Measurements from ENCODE around the gene NAP1L1.

The NAP1L1 gene

GRCh38 chr12:76040461-76040860 is 44.0 kb downstream of the NAP1L1 start:
- no peak overlapping the region for H3K4me3 ChIP-seq (ENCODE audit: low read depth, low read length)
- H3K27me3 ChIP-seq (ENCODE audit: insufficient read depth, low read length) = no peaks in the 10 kb centered on the region
- no peaks in the 10 kb centered on the region for H3K79me2 ChIP-seq (ENCODE audit: control insufficient read depth, insufficient read depth, low read length, unreplicated experiment)

GRCh38 chr12:76038176-76038575 is 46.3 kb downstream of the NAP1L1 start:
- Histone ChIP-seq H3K4me3 (ENCODE audit: low read depth, low read length) (no peak overlapping the region), H3K27me3 (ENCODE audit: insufficient read depth, low read length) (no peaks in the 10 kb centered on the region), H3K79me2 (ENCODE audit: control insufficient read depth, insufficient read depth, low read length, unreplicated experiment) (peaks cover 8% of the 10 kb centered on the region), H3K36me3 (ENCODE audit: insufficient read depth, low read length) (peaks cover 5% of the 10 kb centered on the region; the same call in 1 of the 2 replicates), H3K27ac (ENCODE audit: low read depth, low read length) (peak overlapping the region; percentile 46), H3K4me1 (ENCODE audit: control insufficient read depth, insufficient read depth, low read length, unreplicated experiment) (peaks cover 48% of the 10 kb centered on the region), H2AFZ (ENCODE audit: low read length, unreplicated experiment) (no peak overlapping the region)

More at GRCh38 chr12:76040461-76040860, 44.0 kb downstream of the NAP1L1 start:
- H3K27ac ChIP-seq (ENCODE audit: low read depth, low read length) = no peak overlapping the region
- H3K36me3 ChIP-seq (ENCODE audit: insufficient read depth, low read length) = peaks cover 17% of the 10 kb centered on the region
- H2AFZ ChIP-seq (ENCODE audit: low read length, unreplicated experiment) = no peak overlapping the region
- peaks cover 27% of the 10 kb centered on the region for H3K4me1 ChIP-seq (ENCODE audit: control insufficient read depth, insufficient read depth, low read length, unreplicated experiment)

- H3K4me3 ChIP-seq (ENCODE audit: low read depth, low read length) = peak overlapping the region; percentile 28; the same call in 1 of the 2 replicates
Measured at GRCh38 chr12:76037130-76038103, 47.1 kb downstream of the NAP1L1 start.

GRCh38 chr12:76035045-76035444 is 49.4 kb downstream of the NAP1L1 start:
- peak overlapping the region; percentile 94 for H3K27ac ChIP-seq (ENCODE audit: low read depth, low read length)
- no peaks in the 10 kb centered on the region for H3K27me3 ChIP-seq (ENCODE audit: insufficient read depth, low read length)
- peaks cover 48% of the 10 kb centered on the region for H3K4me1 ChIP-seq (ENCODE audit: control insufficient read depth, insufficient read depth, low read length, unreplicated experiment)
- no peak overlapping the region for H2AFZ ChIP-seq (ENCODE audit: low read length, unreplicated experiment)
- H3K79me2 ChIP-seq (ENCODE audit: control insufficient read depth, insufficient read depth, low read length, unreplicated experiment) = peaks cover 37% of the 10 kb centered on the region
- H3K4me3 ChIP-seq (ENCODE audit: low read depth, low read length) = no peak overlapping the region
- peaks cover 9% of the 10 kb centered on the region; the same call in 1 of the 2 replicates for H3K36me3 ChIP-seq (ENCODE audit: insufficient read depth, low read length)

More at GRCh38 chr12:76037130-76038103, 47.1 kb downstream of the NAP1L1 start:
- peaks cover 16% of the 10 kb centered on the region for H3K79me2 ChIP-seq (ENCODE audit: control insufficient read depth, insufficient read depth, low read length, unreplicated experiment)
- H3K27me3 ChIP-seq (ENCODE audit: insufficient read depth, low read length) = no peaks in the 10 kb centered on the region
- H3K4me1 ChIP-seq (ENCODE audit: control insufficient read depth, insufficient read depth, low read length, unreplicated experiment) = peaks cover 48% of the 10 kb centered on the region
- H3K27ac ChIP-seq (ENCODE audit: low read depth, low read length) = peak overlapping the region; percentile 46
- H3K36me3 ChIP-seq (ENCODE audit: insufficient read depth, low read length) = no peaks in the 10 kb centered on the region
- no peak overlapping the region for H2AFZ ChIP-seq (ENCODE audit: low read length, unreplicated experiment)

- no peaks in the 10 kb centered on the region for H3K27me3 ChIP-seq (ENCODE audit: insufficient read depth, low read length)
- no peak overlapping the region for H2AFZ ChIP-seq (ENCODE audit: low read length, unreplicated experiment)
- peak overlapping the region; percentile 94 for H3K27ac ChIP-seq (ENCODE audit: low read depth, low read length)
- H3K4me3 ChIP-seq (ENCODE audit: low read depth, low read length) = peak overlapping the region; percentile 93
- peaks cover 54% of the 10 kb centered on the region for H3K79me2 ChIP-seq (ENCODE audit: control insufficient read depth, insufficient read depth, low read length, unreplicated experiment)
- H3K4me1 ChIP-seq (ENCODE audit: control insufficient read depth, insufficient read depth, low read length, unreplicated experiment) = peaks cover 38% of the 10 kb centered on the region
- H3K36me3 ChIP-seq (ENCODE audit: insufficient read depth, low read length) = peaks cover 25% of the 10 kb centered on the region
Measured at GRCh38 chr12:76033081-76034011, 51.1 kb downstream of the NAP1L1 start.

- H3K36me3 ChIP-seq (ENCODE audit: insufficient read depth, low read length) = peaks cover 27% of the 10 kb centered on the region
- H2AFZ ChIP-seq (ENCODE audit: low read length, unreplicated experiment) = no peak overlapping the region
- H3K4me3 ChIP-seq (ENCODE audit: low read depth, low read length) = peak overlapping the region; percentile 93
- peaks cover 29% of the 10 kb centered on the region for H3K4me1 ChIP-seq (ENCODE audit: control insufficient read depth, insufficient read depth, low read length, unreplicated experiment)
- peaks cover 62% of the 10 kb centered on the region for H3K79me2 ChIP-seq (ENCODE audit: control insufficient read depth, insufficient read depth, low read length, unreplicated experiment)
- H3K27ac ChIP-seq (ENCODE audit: low read depth, low read length) = peak overlapping the region; percentile 94
- H3K27me3 ChIP-seq (ENCODE audit: insufficient read depth, low read length) = no peaks in the 10 kb centered on the region
Measured at GRCh38 chr12:76032043-76032981, 52.2 kb downstream of the NAP1L1 start.

GRCh38 chr12:76031414-76032042 is 53.0 kb downstream of the NAP1L1 start, which contains the start of gene PHLDA1:
PHLDA1 (minus strand) TSS chr12:76031776.
- peaks cover 67% of the 10 kb centered on the region for H3K79me2 ChIP-seq (ENCODE audit: control insufficient read depth, insufficient read depth, low read length, unreplicated experiment)
- H3K27me3 ChIP-seq (ENCODE audit: insufficient read depth, low read length) = no peaks in the 10 kb centered on the region
- peak within 1 kb of the TSS; percentile 94 for H3K27ac ChIP-seq (ENCODE audit: low read depth, low read length)
- H3K36me3 ChIP-seq (ENCODE audit: insufficient read depth, low read length) = peaks cover 34% of the 10 kb centered on the region
- H3K4me3 ChIP-seq (ENCODE audit: low read depth, low read length) = peak within 1 kb of the TSS; percentile 93
- peaks cover 36% of the 10 kb centered on the region for H3K4me1 ChIP-seq (ENCODE audit: control insufficient read depth, insufficient read depth, low read length, unreplicated experiment)
- H2AFZ ChIP-seq (ENCODE audit: low read length, unreplicated experiment) = no peak within 1 kb of the TSS

GRCh38 chr12:76031081-76031413 is 53.4 kb downstream of the NAP1L1 start:
- Histone ChIP-seq H3K27ac (ENCODE audit: low read depth, low read length) (peak overlapping the region; percentile 94), H3K79me2 (ENCODE audit: control insufficient read depth, insufficient read depth, low read length, unreplicated experiment) (peaks cover 67% of the 10 kb centered on the region), H2AFZ (ENCODE audit: low read length, unreplicated experiment) (no peak overlapping the region)

GRCh38 chr12:76030341-76031080 is 54.0 kb downstream of the NAP1L1 start:
- Histone ChIP-seq H3K27ac (ENCODE audit: low read depth, low read length) (peak overlapping the region; percentile 94), H2AFZ (ENCODE audit: low read length, unreplicated experiment) (no peak overlapping the region), H3K4me1 (ENCODE audit: control insufficient read depth, insufficient read depth, low read length, unreplicated experiment) (peaks cover 40% of the 10 kb centered on the region), H3K27me3 (ENCODE audit: insufficient read depth, low read length) (no peaks in the 10 kb centered on the region), H3K4me3 (ENCODE audit: low read depth, low read length) (peak overlapping the region; percentile 93), H3K79me2 (ENCODE audit: control insufficient read depth, insufficient read depth, low read length, unreplicated experiment) (peaks cover 67% of the 10 kb centered on the region), H3K36me3 (ENCODE audit: insufficient read depth, low read length) (peaks cover 34% of the 10 kb centered on the region)

More at GRCh38 chr12:76031081-76031413, 53.4 kb downstream of the NAP1L1 start:
- Histone ChIP-seq H3K4me1 (ENCODE audit: control insufficient read depth, insufficient read depth, low read length, unreplicated experiment) (peaks cover 40% of the 10 kb centered on the region), H3K27me3 (ENCODE audit: insufficient read depth, low read length) (no peaks in the 10 kb centered on the region), H3K4me3 (ENCODE audit: low read depth, low read length) (peak overlapping the region; percentile 93), H3K36me3 (ENCODE audit: insufficient read depth, low read length) (peaks cover 34% of the 10 kb centered on the region)
